Measurements from ENCODE around the gene PARN. TPM values are rescaled to one million over a fixed set of nuclear protein-coding genes. Genes with fewer than 3 reads are reported as not detected.

The PARN gene
- total RNA-seq, 1 experiment from 2014 or later: 30.7 TPM

DNA sequence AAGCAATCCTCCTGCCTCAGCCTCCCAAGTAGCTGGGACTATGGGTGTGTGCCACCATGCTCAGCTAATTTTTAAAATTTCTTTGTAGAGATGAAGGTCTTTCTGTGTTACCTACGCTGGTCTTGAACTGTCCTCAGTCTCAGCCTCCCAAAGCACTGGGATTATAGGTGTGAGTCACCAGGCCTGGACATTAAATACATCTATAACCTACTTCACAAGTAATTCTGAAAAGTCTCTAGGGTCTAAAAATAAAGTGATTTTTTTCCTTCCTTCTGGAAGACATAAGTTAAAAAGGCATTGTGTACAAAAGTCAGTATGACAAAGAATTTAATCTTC is 118.3 kb downstream of the PARN start:
- ChIA-PET POLR2A (no interaction called here), CTCF (interaction anchor here (0.6 kb wide), 1 partner anchor 20 kb away, joined by 3 read pairs; no protein-coding TSS in a partner anchor)
- no TSS peak for BruUV-seq (replicated peaks)
- Histone ChIP-seq H3K36me3 (ENCODE audit: control insufficient read depth, insufficient read depth, low read length) (no peaks in the 10 kb centered on the region), H3K27me3 (replicated peaks; ENCODE audit: control insufficient read depth, insufficient read depth, low read length) (no peaks in the 10 kb centered on the region), H3K4me3 (ENCODE audit: low read depth, low read length) (no peak overlapping the region), H3K9me3 (no peaks in the 10 kb centered on the region), H3K4me1 (no peaks in the 10 kb centered on the region)
- TF ChIP-seq, protein P1, sequence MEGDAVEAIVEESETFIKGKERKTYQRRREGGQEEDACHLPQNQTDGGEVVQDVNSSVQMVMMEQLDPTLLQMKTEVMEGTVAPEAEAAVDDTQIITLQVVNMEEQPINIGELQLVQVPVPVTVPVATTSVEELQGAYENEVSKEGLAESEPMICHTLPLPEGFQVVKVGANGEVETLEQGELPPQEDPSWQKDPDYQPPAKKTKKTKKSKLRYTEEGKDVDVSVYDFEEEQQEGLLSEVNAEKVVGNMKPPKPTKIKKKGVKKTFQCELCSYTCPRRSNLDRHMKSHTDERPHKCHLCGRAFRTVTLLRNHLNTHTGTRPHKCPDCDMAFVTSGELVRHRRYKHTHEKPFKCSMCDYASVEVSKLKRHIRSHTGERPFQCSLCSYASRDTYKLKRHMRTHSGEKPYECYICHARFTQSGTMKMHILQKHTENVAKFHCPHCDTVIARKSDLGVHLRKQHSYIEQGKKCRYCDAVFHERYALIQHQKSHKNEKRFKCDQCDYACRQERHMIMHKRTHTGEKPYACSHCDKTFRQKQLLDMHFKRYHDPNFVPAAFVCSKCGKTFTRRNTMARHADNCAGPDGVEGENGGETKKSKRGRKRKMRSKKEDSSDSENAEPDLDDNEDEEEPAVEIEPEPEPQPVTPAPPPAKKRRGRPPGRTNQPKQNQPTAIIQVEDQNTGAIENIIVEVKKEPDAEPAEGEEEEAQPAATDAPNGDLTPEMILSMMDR (IDR thresholded peaks at IDR 0.05; ENCODE audit: insufficient read depth in 1 of 2, low read depth in 1 of 2, low read length in 1 of 2, severe bottlenecking in 1 of 2, unreplicated experiment in 1 of 2): no peak
- no peak for DNase-seq
- no peaks in the 10 kb centered on the region for H3K36me3 Mint-ChIP-seq (ENCODE audit: insufficient read depth, unreplicated experiment)
- H3K4me3 Mint-ChIP-seq (ENCODE audit: unreplicated experiment): no peak overlapping the region
- H3K9me3 Mint-ChIP-seq (ENCODE audit: unreplicated experiment): no peaks in the 10 kb centered on the region
- no peak overlapping the region for H3K27ac Mint-ChIP-seq (ENCODE audit: unreplicated experiment)
- H3K4me1 Mint-ChIP-seq (ENCODE audit: low read depth, unreplicated experiment): no peaks in the 10 kb centered on the region
- H3K27me3 Mint-ChIP-seq (ENCODE audit: insufficient read depth, unreplicated experiment): no peaks in the 10 kb centered on the region
- intact Hi-C loops (cut with micrococcal nuclease; ENCODE audit: unreplicated experiment): no loop called here

DNA sequence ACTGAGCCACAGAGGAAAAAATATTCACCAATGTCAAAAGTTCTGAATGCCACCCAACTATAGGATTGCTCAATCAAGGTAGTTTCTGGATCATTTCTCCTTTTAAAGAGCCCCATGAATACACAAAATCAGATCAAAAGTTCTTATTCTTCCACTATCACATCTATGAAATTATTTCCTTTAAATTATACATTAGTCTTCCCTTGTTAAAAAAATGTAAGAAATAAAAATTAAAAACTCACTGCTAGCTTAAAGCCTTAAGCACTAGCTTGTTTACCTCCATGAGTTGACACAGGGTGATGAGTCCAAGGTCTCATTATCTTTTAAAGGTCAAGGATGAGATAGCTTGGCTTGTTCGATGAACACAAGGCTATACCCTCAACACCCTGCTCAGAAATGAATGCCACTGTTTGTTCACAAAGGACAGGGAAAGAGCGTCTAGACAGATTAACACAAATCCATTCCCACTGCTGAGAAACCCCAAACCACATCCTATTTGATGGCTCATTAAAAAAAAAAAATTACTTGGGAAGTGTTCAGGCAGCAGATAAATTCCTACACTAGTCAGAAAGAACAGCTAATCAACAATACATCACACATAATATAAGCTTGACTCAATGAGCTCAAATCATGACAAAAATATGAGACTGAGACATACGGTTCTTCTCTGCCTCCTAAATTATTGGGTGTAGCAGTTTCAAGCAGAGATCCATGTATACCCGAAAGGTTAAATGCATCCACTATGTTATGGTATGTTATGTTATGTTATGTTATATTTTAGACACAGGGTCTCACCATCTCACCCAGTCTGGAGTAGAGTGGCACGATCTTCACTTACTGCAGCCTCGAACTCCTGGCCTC is 118.9 kb downstream of the PARN start:
- H3K4me3 ChIP-seq (ENCODE audit: low read depth, low read length): no peak overlapping the region
- POLR2A ChIA-PET: interaction anchor here (0.5 kb wide), 1 partner anchor 473 kb away, joined by 4 read pairs; no protein-coding TSS in a partner anchor

DNA sequence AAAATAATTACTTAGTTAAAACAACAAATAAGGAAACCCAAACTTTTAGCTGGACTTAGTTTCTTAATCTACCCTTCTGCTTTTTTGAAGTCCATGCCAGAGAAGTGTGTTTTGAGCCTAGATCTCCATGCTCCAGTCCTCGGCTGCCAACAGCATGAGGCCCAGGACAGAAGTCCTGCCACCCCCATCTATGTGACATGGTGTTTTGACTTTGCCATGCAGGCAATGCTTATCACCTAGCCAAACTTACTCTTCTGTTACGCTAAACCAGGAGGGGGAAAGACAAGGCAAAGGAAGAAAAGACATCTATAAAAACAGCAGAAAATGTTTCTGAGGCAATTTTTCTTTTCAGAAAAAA is 119.5 kb downstream of the PARN start:
- TF ChIP-seq, protein P1 (IDR thresholded peaks at IDR 0.05; ENCODE audit: insufficient read depth in 1 of 2, low read depth in 1 of 2, low read length in 1 of 2, severe bottlenecking in 1 of 2, unreplicated experiment in 1 of 2): no peak
- no peaks in the 10 kb centered on the region for H3K4me1 ChIP-seq
- Mint-ChIP-seq H3K36me3 (ENCODE audit: insufficient read depth, unreplicated experiment) (no peaks in the 10 kb centered on the region), H3K27ac (ENCODE audit: unreplicated experiment) (no peak overlapping the region), H3K4me1 (ENCODE audit: low read depth, unreplicated experiment) (no peaks in the 10 kb centered on the region), H3K9me3 (ENCODE audit: unreplicated experiment) (no peaks in the 10 kb centered on the region), H3K4me3 (ENCODE audit: unreplicated experiment) (no peak overlapping the region), H3K27me3 (ENCODE audit: insufficient read depth, unreplicated experiment) (no peaks in the 10 kb centered on the region)
- CTCF ChIA-PET: no interaction called here
- BruUV-seq (replicated peaks): no TSS peak
- no peak for DNase-seq
- H3K4me3 ChIP-seq (ENCODE audit: low read depth, low read length): no peak overlapping the region
- H3K9me3 ChIP-seq: no peaks in the 10 kb centered on the region
- POLR2A ChIA-PET: interaction anchor here (0.5 kb wide), 1 partner anchor 474 kb away, joined by 4 read pairs; no protein-coding TSS in a partner anchor
- H3K36me3 ChIP-seq (ENCODE audit: control insufficient read depth, insufficient read depth, low read length): no peaks in the 10 kb centered on the region
- no peaks in the 10 kb centered on the region for H3K27me3 ChIP-seq (replicated peaks; ENCODE audit: control insufficient read depth, insufficient read depth, low read length)
- intact Hi-C loops (cut with micrococcal nuclease; ENCODE audit: unreplicated experiment): no loop called here

More for the DNA sequence above, 118.9 kb downstream of the PARN start:
- Mint-ChIP-seq H3K27me3 (ENCODE audit: insufficient read depth, unreplicated experiment) (no peaks in the 10 kb centered on the region), H3K27ac (ENCODE audit: unreplicated experiment) (no peak overlapping the region), H3K9me3 (ENCODE audit: unreplicated experiment) (no peaks in the 10 kb centered on the region), H3K36me3 (ENCODE audit: insufficient read depth, unreplicated experiment) (no peaks in the 10 kb centered on the region), H3K4me3 (ENCODE audit: unreplicated experiment) (no peak overlapping the region), H3K4me1 (ENCODE audit: low read depth, unreplicated experiment) (no peaks in the 10 kb centered on the region)
- no peaks in the 10 kb centered on the region for H3K4me1 ChIP-seq
- no peaks in the 10 kb centered on the region for H3K36me3 ChIP-seq (ENCODE audit: control insufficient read depth, insufficient read depth, low read length)
- BruUV-seq (replicated peaks): no TSS peak
- DNase-seq: no peak
- no peaks in the 10 kb centered on the region for H3K9me3 ChIP-seq
- no peaks in the 10 kb centered on the region for H3K27me3 ChIP-seq (replicated peaks; ENCODE audit: control insufficient read depth, insufficient read depth, low read length)
- intact Hi-C loops (cut with micrococcal nuclease; ENCODE audit: unreplicated experiment): no loop called here
- TF ChIP-seq, protein P1 (IDR thresholded peaks at IDR 0.05; ENCODE audit: insufficient read depth in 1 of 2, low read depth in 1 of 2, low read length in 1 of 2, severe bottlenecking in 1 of 2, unreplicated experiment in 1 of 2): no peak
- CTCF ChIA-PET: interaction anchor here (0.6 kb wide), 1 partner anchor 20 kb away, joined by 3 read pairs; no protein-coding TSS in a partner anchor

Measured in Caco-2 (cell line).